Activated naive CD8-positive, alpha-beta T cell treated with anti-CD3 and anti-CD28 coated beads, Interleukin-2, amount 50 U/mL, for 24 hours (primary cell): ENCODE measurements around the gene MT1B.

ENCODE experiments used
- ATAC-seq: fragments of 150-1000 bp; cut with Tn5 transposase; one replicate; pipeline ENCODE4 v1.10.0; 2021
- DNase-seq: peaks from one replicate; pipeline ENCODE4 v3.0.0; 2021
- H3K27ac Mint-ChIP-seq: one replicate; pipeline ENCODE4 v1.8.0; 2021; ENCODE audit warnings: mild to moderate bottlenecking, mixed read lengths
- H3K27me3 Mint-ChIP-seq: one replicate; pipeline ENCODE4 v1.8.0; 2021; ENCODE audit warnings: mixed read lengths
- H3K36me3 Mint-ChIP-seq: one replicate; pipeline ENCODE4 v1.8.0; 2021; ENCODE audit warnings: low read depth, mixed read lengths
- H3K4me1 Mint-ChIP-seq: one replicate; pipeline ENCODE4 v1.8.0; 2021; ENCODE audit warnings: mixed read lengths
- H3K4me3 Mint-ChIP-seq: one replicate; pipeline ENCODE4 v1.8.0; 2021; ENCODE audit warnings: mild to moderate bottlenecking, moderate library complexity, mixed read lengths
- H3K9me3 Mint-ChIP-seq: one replicate; pipeline ENCODE4 v1.8.0; 2021; ENCODE audit warnings: mixed read lengths

The MT1B gene

GRCh38 chr16:56691885-56692284 lies 40.2 kb downstream of the MT1B start:
- Mint-ChIP-seq H3K27ac (no peak overlapping the region), H3K9me3 (no peaks in the 10 kb centered on the region), H3K4me3 (no peak overlapping the region), H3K4me1 (no peaks in the 10 kb centered on the region), H3K27me3 (peaks cover 2% of the 10 kb centered on the region), H3K36me3 (no peaks in the 10 kb centered on the region)
- ATAC-seq (no peak), DNase-seq (no peak)

GRCh38 chr16:56695246-56695645 lies 43.6 kb downstream of the MT1B start:
- no peaks in the 10 kb centered on the region for H3K4me1 Mint-ChIP-seq
- peaks cover 2% of the 10 kb centered on the region for H3K27me3 Mint-ChIP-seq
- H3K4me3 Mint-ChIP-seq, result no peak overlapping the region
- H3K36me3 Mint-ChIP-seq, result no peaks in the 10 kb centered on the region
- DNase-seq (no peak), ATAC-seq (no peak)
- no peak overlapping the region for H3K27ac Mint-ChIP-seq
- peaks cover 5% of the 10 kb centered on the region for H3K9me3 Mint-ChIP-seq

- peaks cover 9% of the 10 kb centered on the region for H3K4me1 Mint-ChIP-seq
- H3K4me3 Mint-ChIP-seq, result no peak overlapping the region
- H3K27me3 Mint-ChIP-seq, result no peaks in the 10 kb centered on the region
- H3K27ac Mint-ChIP-seq, result no peak overlapping the region
- peaks cover 5% of the 10 kb centered on the region for H3K9me3 Mint-ChIP-seq
- ATAC-seq (no peak), DNase-seq (no peak)
- H3K36me3 Mint-ChIP-seq, result no peaks in the 10 kb centered on the region
These were observed 45.9 kb downstream of the MT1B start for GRCh38 chr16:56697456-56698155.

GRCh38 chr16:56700195-56700594 lies 48.5 kb downstream of the MT1B start:
- Mint-ChIP-seq H3K9me3 (peaks cover 5% of the 10 kb centered on the region), H3K4me3 (no peak overlapping the region), H3K27ac (no peak overlapping the region), H3K4me1 (peaks cover 9% of the 10 kb centered on the region), H3K27me3 (no peaks in the 10 kb centered on the region), H3K36me3 (no peaks in the 10 kb centered on the region)
- DNase-seq, result no peak
- no peak for ATAC-seq

- H3K36me3 Mint-ChIP-seq, result no peaks in the 10 kb centered on the region
- no peak for ATAC-seq
- H3K27ac Mint-ChIP-seq, result no peak overlapping the region
- no peaks in the 10 kb centered on the region for H3K27me3 Mint-ChIP-seq
- no peak overlapping the region for H3K4me3 Mint-ChIP-seq
- peaks cover 5% of the 10 kb centered on the region for H3K9me3 Mint-ChIP-seq
- no peak for DNase-seq
- peaks cover 9% of the 10 kb centered on the region for H3K4me1 Mint-ChIP-seq
These were observed 48.9 kb downstream of the MT1B start for GRCh38 chr16:56700631-56701030.

GRCh38 chr16:56701534-56701933 lies 49.8 kb downstream of the MT1B start:
- Mint-ChIP-seq H3K27me3 (no peaks in the 10 kb centered on the region), H3K4me1 (peaks cover 9% of the 10 kb centered on the region), H3K9me3 (peaks cover 5% of the 10 kb centered on the region), H3K27ac (no peak overlapping the region), H3K4me3 (no peak overlapping the region), H3K36me3 (no peaks in the 10 kb centered on the region)
- ATAC-seq (no peak), DNase-seq (no peak)
